Measurements from ENCODE around the gene COL28A1.

Gene COL28A1

DNA sequence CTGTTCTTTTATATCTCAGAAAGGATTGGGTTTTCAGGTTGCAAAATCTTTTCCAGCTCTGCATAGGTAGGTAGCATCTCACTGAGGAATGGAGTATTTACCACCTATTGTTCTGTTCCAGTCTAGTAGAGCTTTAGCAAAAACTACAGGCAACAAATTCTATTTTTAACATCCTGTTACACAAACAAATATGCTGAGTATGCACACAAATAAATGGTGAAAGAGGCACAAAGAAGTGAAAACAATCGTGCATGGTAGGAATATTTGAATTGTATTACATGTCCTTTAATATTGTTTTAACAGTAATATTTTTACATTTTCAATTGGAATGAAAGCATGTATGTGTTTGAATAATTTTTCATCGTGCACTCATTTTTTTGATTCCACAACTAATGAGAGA, 16.5 kb upstream of the COL28A1 start:
- no peak for DNase-seq (ENCODE audit: low read depth, low spot score)
- Histone ChIP-seq H3K9me3 (ENCODE audit: insufficient read depth, low read length) (no peaks in the 10 kb centered on the region), H3K4me1 (ENCODE audit: insufficient read depth, insufficient read length) (peaks cover 2% of the 10 kb centered on the region), H3K9ac (ENCODE audit: insufficient read length, low read depth) (no peak overlapping the region), H3K36me3 (ENCODE audit: insufficient read depth, insufficient read length, low read length) (no peaks in the 10 kb centered on the region), H3K4me3 (ENCODE audit: insufficient read length, low read depth) (no peak overlapping the region), H3K27me3 (ENCODE audit: insufficient read depth, insufficient read length) (no peaks in the 10 kb centered on the region)
- TF ChIP-seq SUZ12 (IDR thresholded peaks at IDR 0.05; ENCODE audit: extremely low read depth, insufficient read depth, insufficient read length), result no peak
- no peak for TF ChIP-seq ZNF274 (IDR thresholded peaks at IDR 0.05; ENCODE audit: low read depth, low read length)
- no peak for TF ChIP-seq YY1 (IDR thresholded peaks at IDR 0.05; ENCODE audit: insufficient read depth, insufficient read length)

GRCh38 chr7:7550663-7551062, 15.0 kb upstream of the COL28A1 start:
- no peaks in the 10 kb centered on the region for H3K9me3 ChIP-seq (ENCODE audit: insufficient read depth, low read length)
- peaks cover 2% of the 10 kb centered on the region for H3K4me1 ChIP-seq (ENCODE audit: insufficient read depth, insufficient read length)
- no peak for DNase-seq (ENCODE audit: low read depth, low spot score)
- TF ChIP-seq ZNF274 (IDR thresholded peaks at IDR 0.05; ENCODE audit: low read depth, low read length) (no peak), SUZ12 (IDR thresholded peaks at IDR 0.05; ENCODE audit: extremely low read depth, insufficient read depth, insufficient read length) (no peak), YY1 (IDR thresholded peaks at IDR 0.05; ENCODE audit: insufficient read depth, insufficient read length) (no peak)
- no peaks in the 10 kb centered on the region for H3K27me3 ChIP-seq (ENCODE audit: insufficient read depth, insufficient read length)
- H3K4me3 ChIP-seq (ENCODE audit: insufficient read length, low read depth), result no peak overlapping the region
- no peaks in the 10 kb centered on the region for H3K36me3 ChIP-seq (ENCODE audit: insufficient read depth, insufficient read length, low read length)
- no peak overlapping the region for H3K9ac ChIP-seq (ENCODE audit: insufficient read length, low read depth)

DNA sequence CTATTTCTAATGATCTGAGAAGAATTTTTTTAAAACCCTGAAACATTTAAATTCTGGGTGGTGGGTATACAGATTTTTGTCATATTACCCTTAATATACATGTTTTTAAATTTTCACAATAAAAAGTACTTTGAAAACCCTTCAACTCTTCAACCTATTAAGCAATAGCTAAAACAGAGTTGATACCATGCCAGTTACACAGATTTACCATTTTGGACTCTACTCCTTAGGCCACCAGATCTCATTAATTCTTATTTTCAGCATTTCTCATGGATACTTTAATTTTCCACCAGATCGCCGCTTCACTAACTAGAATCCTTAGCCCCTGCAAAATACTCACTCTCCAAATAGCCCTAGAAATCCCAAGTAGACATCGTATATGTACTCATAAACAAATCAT, 12.7 kb upstream of the COL28A1 start:
- Histone ChIP-seq H3K27me3 (ENCODE audit: insufficient read depth, insufficient read length) (no peaks in the 10 kb centered on the region), H3K36me3 (ENCODE audit: insufficient read depth, insufficient read length, low read length) (no peaks in the 10 kb centered on the region), H3K9ac (ENCODE audit: insufficient read length, low read depth) (no peak overlapping the region), H3K9me3 (ENCODE audit: insufficient read depth, low read length) (no peaks in the 10 kb centered on the region), H3K4me1 (ENCODE audit: insufficient read depth, insufficient read length) (no peaks in the 10 kb centered on the region), H3K4me3 (ENCODE audit: insufficient read length, low read depth) (no peak overlapping the region)
- no peak for DNase-seq (ENCODE audit: low read depth, low spot score)
- TF ChIP-seq SUZ12 (IDR thresholded peaks at IDR 0.05; ENCODE audit: extremely low read depth, insufficient read depth, insufficient read length) (no peak), ZNF274 (IDR thresholded peaks at IDR 0.05; ENCODE audit: low read depth, low read length) (no peak)

DNA sequence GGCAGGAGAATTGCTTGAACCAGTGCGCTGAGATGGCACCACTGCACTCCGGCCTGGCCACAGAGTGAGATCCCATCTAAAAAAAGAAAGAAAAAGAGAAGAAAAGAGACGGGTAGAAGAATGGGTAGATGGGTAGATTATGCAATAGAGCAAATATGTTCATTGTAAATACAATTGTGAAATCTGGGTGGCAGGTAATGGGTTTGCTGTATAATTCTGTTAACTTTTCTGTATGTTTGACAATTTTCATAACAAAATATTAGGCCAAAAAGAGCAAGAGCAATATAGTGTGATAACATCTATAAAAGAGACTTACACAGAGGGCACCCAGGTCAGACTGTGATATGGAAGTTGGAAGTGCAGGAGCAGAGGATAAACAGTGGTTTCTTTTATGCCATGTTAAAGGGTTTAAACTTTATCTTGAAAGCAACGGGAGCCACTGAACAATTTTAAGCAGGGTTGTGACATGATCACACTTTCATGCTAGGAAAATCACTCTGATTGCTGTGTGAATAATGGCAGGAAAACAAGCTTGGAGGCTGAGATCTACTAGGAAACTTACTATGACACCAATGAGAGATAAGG, 6.7 kb upstream of the COL28A1 start:
- Histone ChIP-seq H3K36me3 (ENCODE audit: insufficient read depth, insufficient read length, low read length) (no peaks in the 10 kb centered on the region), H3K27me3 (ENCODE audit: insufficient read depth, insufficient read length) (no peaks in the 10 kb centered on the region), H3K4me1 (ENCODE audit: insufficient read depth, insufficient read length) (no peaks in the 10 kb centered on the region), H3K9me3 (ENCODE audit: insufficient read depth, low read length) (no peaks in the 10 kb centered on the region), H3K4me3 (ENCODE audit: insufficient read length, low read depth) (no peak overlapping the region), H3K9ac (ENCODE audit: insufficient read length, low read depth) (no peak overlapping the region)
- DNase-seq (ENCODE audit: low read depth, low spot score), result no peak
- no peak for TF ChIP-seq ZNF274 (IDR thresholded peaks at IDR 0.05; ENCODE audit: low read depth, low read length)
- no peak for TF ChIP-seq YY1 (IDR thresholded peaks at IDR 0.05; ENCODE audit: insufficient read depth, insufficient read length)
- TF ChIP-seq SUZ12 (IDR thresholded peaks at IDR 0.05; ENCODE audit: extremely low read depth, insufficient read depth, insufficient read length), result no peak

DNA sequence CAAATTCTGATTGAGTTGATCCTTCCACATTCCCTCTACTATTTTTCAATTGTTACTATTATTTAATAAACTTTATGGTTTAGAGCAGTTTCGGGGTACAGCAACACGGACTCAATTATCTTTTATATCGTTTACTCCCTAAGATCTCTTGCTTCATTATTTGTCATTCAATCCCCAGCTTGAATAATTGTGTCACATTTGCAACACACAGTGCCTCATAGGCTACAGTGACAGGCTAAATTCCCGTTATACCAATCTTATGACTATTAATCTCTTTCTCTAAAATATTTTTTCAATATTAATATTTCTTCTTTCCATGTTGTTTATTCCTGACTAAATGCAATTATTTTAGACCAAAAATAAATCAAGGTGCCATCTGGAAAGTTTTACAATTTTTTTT, 4.0 kb upstream of the COL28A1 start:
- Histone ChIP-seq H3K4me3 (ENCODE audit: insufficient read length, low read depth) (no peak overlapping the region), H3K9me3 (ENCODE audit: insufficient read depth, low read length) (no peaks in the 10 kb centered on the region), H3K27me3 (ENCODE audit: insufficient read depth, insufficient read length) (no peaks in the 10 kb centered on the region), H3K9ac (ENCODE audit: insufficient read length, low read depth) (no peak overlapping the region), H3K36me3 (ENCODE audit: insufficient read depth, insufficient read length, low read length) (no peaks in the 10 kb centered on the region), H3K4me1 (ENCODE audit: insufficient read depth, insufficient read length) (no peaks in the 10 kb centered on the region)
- DNase-seq (ENCODE audit: low read depth, low spot score), result no peak
- no peak for TF ChIP-seq ZNF274 (IDR thresholded peaks at IDR 0.05; ENCODE audit: low read depth, low read length)
- TF ChIP-seq YY1 (IDR thresholded peaks at IDR 0.05; ENCODE audit: insufficient read depth, insufficient read length), result no peak
- no peak for TF ChIP-seq SUZ12 (IDR thresholded peaks at IDR 0.05; ENCODE audit: extremely low read depth, insufficient read depth, insufficient read length)

DNA sequence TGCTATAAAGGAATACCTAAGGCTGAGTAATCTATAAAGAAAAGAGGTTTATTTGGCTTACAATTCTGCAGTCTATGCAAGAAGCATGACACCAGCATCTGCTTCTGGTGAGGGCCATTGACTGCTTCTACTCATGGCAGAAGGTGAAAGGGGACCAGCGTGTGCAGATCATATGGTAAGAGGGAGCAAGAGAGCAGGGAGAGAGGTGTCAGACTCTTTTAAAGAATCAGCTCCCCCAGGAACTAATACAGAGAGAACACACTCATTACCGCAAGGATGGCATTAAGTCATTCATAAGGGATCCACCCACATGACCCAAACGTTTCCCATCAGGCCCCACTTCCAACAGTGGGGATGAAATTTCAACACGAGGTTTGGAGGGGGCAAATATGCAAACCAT, 3.5 kb upstream of the COL28A1 start:
- H3K4me1 ChIP-seq (ENCODE audit: insufficient read depth, insufficient read length), result no peaks in the 10 kb centered on the region
- TF ChIP-seq ZNF274 (IDR thresholded peaks at IDR 0.05; ENCODE audit: low read depth, low read length) (no peak), SUZ12 (IDR thresholded peaks at IDR 0.05; ENCODE audit: extremely low read depth, insufficient read depth, insufficient read length) (no peak), YY1 (IDR thresholded peaks at IDR 0.05; ENCODE audit: insufficient read depth, insufficient read length) (no peak)
- H3K9me3 ChIP-seq (ENCODE audit: insufficient read depth, low read length), result no peaks in the 10 kb centered on the region
- H3K27me3 ChIP-seq (ENCODE audit: insufficient read depth, insufficient read length), result no peaks in the 10 kb centered on the region
- no peak for DNase-seq (ENCODE audit: low read depth, low spot score)
- no peak overlapping the region for H3K9ac ChIP-seq (ENCODE audit: insufficient read length, low read depth)
- no peak overlapping the region for H3K4me3 ChIP-seq (ENCODE audit: insufficient read length, low read depth)
- no peaks in the 10 kb centered on the region for H3K36me3 ChIP-seq (ENCODE audit: insufficient read depth, insufficient read length, low read length)

GRCh38 chr7:7537711-7538110, 2.0 kb upstream of the COL28A1 start:
- H3K36me3 ChIP-seq (ENCODE audit: insufficient read depth, insufficient read length, low read length), result no peaks in the 10 kb centered on the region
- H3K4me1 ChIP-seq (ENCODE audit: insufficient read depth, insufficient read length), result no peaks in the 10 kb centered on the region
- no peaks in the 10 kb centered on the region for H3K27me3 ChIP-seq (ENCODE audit: insufficient read depth, insufficient read length)
- H3K9ac ChIP-seq (ENCODE audit: insufficient read length, low read depth), result no peak overlapping the region
- TF ChIP-seq YY1 (IDR thresholded peaks at IDR 0.05; ENCODE audit: insufficient read depth, insufficient read length) (no peak), SUZ12 (IDR thresholded peaks at IDR 0.05; ENCODE audit: extremely low read depth, insufficient read depth, insufficient read length) (no peak), ZNF274 (IDR thresholded peaks at IDR 0.05; ENCODE audit: low read depth, low read length) (no peak)
- no peak for DNase-seq (ENCODE audit: low read depth, low spot score)
- no peaks in the 10 kb centered on the region for H3K9me3 ChIP-seq (ENCODE audit: insufficient read depth, low read length)
- no peak overlapping the region for H3K4me3 ChIP-seq (ENCODE audit: insufficient read length, low read depth)

Measured in NT2/D1 (cell line).